Fibroblast of lung (primary cell): ENCODE data around the gene HMGCS2.

Source experiments
- EZH2 ChIP-seq: IDR thresholded peaks from 2 replicates; pipeline ENCODE4 v1.5.1; 2012; ENCODE audit warnings: low read length, control low read depth, mild to moderate bottlenecking; ENCODE audit errors: missing control alignments
- TF ChIP-seq, protein P1 (sequence below), 2 donors: IDR thresholded peaks in 1 of 2; conservative IDR thresholded peaks in 1 of 2; 1 replicate in 1 of 2; 2 replicates in 1 of 2; pipeline ENCODE4 v1.5.1; 2011 to 2012; ENCODE audit warnings: low read length in 2 of 2, control low read depth in 1 of 2, inconsistent platforms in 1 of 2, low read depth in 1 of 2, mild to moderate bottlenecking in 1 of 2

DNA sequence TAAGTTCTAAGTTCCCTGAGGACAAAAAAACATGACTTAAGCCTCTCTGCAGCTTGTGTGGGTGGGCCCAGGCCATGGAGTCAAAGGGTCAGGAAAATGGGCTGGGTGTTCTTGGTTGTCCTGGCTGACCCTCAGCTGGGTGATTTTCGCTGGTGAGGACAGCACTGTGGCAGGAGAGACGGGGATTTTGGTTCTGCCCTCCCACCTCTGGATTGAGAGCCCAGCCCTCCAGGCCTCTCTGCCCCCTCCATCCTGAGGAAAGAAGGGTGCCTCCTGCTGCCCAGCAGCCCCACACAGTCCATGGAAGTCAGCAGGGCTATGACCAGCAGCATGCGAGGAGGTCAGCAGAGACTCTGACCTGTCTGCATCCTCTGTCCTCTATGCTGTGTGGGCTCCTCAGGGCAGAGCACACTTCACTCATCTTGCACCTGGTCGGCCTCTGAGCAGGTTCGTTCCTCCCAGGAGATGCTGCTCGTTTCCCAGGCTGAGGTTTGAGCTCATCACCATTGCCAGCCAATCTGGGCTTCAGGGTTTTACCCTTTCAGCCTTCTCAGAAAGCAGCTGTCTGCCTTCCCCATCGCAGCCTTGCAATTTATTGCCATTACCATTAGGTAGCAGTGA is 30.5 kb downstream of the HMGCS2 start:
- TF ChIP-seq, protein P1, sequence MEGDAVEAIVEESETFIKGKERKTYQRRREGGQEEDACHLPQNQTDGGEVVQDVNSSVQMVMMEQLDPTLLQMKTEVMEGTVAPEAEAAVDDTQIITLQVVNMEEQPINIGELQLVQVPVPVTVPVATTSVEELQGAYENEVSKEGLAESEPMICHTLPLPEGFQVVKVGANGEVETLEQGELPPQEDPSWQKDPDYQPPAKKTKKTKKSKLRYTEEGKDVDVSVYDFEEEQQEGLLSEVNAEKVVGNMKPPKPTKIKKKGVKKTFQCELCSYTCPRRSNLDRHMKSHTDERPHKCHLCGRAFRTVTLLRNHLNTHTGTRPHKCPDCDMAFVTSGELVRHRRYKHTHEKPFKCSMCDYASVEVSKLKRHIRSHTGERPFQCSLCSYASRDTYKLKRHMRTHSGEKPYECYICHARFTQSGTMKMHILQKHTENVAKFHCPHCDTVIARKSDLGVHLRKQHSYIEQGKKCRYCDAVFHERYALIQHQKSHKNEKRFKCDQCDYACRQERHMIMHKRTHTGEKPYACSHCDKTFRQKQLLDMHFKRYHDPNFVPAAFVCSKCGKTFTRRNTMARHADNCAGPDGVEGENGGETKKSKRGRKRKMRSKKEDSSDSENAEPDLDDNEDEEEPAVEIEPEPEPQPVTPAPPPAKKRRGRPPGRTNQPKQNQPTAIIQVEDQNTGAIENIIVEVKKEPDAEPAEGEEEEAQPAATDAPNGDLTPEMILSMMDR (conservative IDR thresholded peaks at IDR 0.05 in 1 of 2, IDR thresholded peaks at IDR 0.05 in 1 of 2; ENCODE audit: low read depth in 1 of 2, low read length in 2 of 2), result no peak
- TF ChIP-seq EZH2, result no peak
